OCI-LY3 (cell line): ENCODE results near the gene POU2AF1.

ENCODE experiments used
- H2AFZ ChIP-seq: fragments of 200-600, 300-600 bp; shearing (Covaris generic); 2 replicates; pipeline ENCODE4 v1.6.0; 2014; ENCODE audit warnings: antibody characterized with exemption, low read depth, low read length
- H3K27ac ChIP-seq: fragments of 200-600, 300-600 bp; sonication (generic); 2 replicates; pipeline ENCODE4 v1.5.1; 2014; ENCODE audit warnings: mild to moderate bottlenecking, low read length, moderate library complexity, mixed read lengths
- H3K27me3 ChIP-seq: fragments of 200-600, 300-600 bp; sonication (generic); 2 replicates; pipeline ENCODE4 v1.6.1; 2014; ENCODE audit warnings: low read depth, low read length, mixed read lengths
- H3K36me3 ChIP-seq: fragments of 200-600, 300-600 bp; sonication (generic); replicated peaks from 2 replicates; pipeline ENCODE3; 2014; ENCODE audit warnings: low read depth, low read length, mixed read lengths
- H3K4me1 ChIP-seq: fragments of 300-600, 200-600 bp; sonication (generic); 2 replicates; pipeline ENCODE4 v1.6.1; 2014; ENCODE audit warnings: low read length, mixed read lengths
- H3K4me2 ChIP-seq: fragments of 200-600, 300-600 bp; sonication (generic); 2 replicates; pipeline ENCODE4 v1.6.1; 2014; ENCODE audit warnings: low read length, mixed read lengths
- H3K4me3 ChIP-seq: fragments of 300-600, 200-600 bp; sonication (generic); 2 replicates; pipeline ENCODE4 v1.5.1; 2014; ENCODE audit warnings: antibody characterized with exemption, mild to moderate bottlenecking, low read length, moderate library complexity
- H3K79me2 ChIP-seq: fragments of 300-600, 200-600 bp; shearing (Covaris generic); 2 replicates; pipeline ENCODE4 v1.6.1; 2014; ENCODE audit warnings: mild to moderate bottlenecking, low read length, mixed read lengths
- H3K9ac ChIP-seq: fragments of 300-600, 200-600 bp; shearing (Covaris generic); 2 replicates; pipeline ENCODE4 v1.6.0; 2014; ENCODE audit warnings: mild to moderate bottlenecking, low read length, moderate library complexity
- H3K9me3 ChIP-seq: fragments of 200-600, 300-600 bp; shearing (Covaris generic); 2 replicates; pipeline ENCODE4 v1.6.1; 2014; ENCODE audit warnings: low read length, mixed read lengths; ENCODE audit not compliant: insufficient read depth
- H4K20me1 ChIP-seq: fragments of 200-600, 300-600 bp; sonication (generic); 2 replicates; pipeline ENCODE4 v1.6.1; 2016; ENCODE audit warnings: low read length, mixed read lengths; ENCODE audit not compliant: insufficient read depth
- EZH2phosphoT487 ChIP-seq: fragments of 200-600 bp; shearing (Covaris generic); IDR thresholded peaks from 2 replicates; pipeline ENCODE4 v1.6.1; 2018; ENCODE audit warnings: antibody characterized with exemption, mixed run types, low read depth
- TF ChIP-seq, protein P1 (sequence below): fragments of 200-600, 300-600 bp; sonication (generic); IDR thresholded peaks from 2 replicates; pipeline ENCODE4 v1.5.1; 2014; ENCODE audit warnings: antibody characterized with exemption, low read length, low read depth

Gene POU2AF1

DNA sequence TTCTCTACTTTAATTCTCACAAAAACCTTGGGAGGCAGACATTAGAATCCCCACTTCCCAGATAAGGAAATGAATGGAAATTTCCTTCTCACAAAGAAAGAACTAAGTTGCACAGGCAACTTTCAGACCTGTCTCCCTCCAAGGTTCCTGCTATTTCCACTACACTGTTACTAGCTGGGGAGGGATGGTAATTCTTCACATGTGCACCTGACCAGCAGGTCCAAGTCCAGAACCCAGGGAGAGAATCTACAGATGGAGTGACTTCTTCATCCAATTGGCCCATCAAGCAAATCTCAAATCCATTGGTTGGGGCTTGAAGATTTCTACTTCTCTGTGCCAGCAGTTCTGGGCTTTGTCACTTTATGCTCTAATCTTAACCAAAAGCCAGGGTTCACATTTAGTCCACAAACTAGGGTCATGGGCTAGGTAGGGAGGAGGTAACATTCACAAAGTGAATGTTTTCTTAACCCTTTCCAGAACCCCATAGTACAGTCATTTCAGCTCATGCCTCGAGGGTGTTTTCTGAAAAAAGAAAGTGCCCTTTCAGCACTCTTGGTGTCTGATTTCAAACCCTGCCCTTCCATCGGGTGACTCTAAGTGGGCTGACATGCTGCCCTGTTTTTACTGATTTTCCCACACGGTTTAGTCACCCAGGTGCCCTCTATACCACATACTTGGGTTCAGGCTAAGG, 2.7 kb downstream of the POU2AF1 start:
- no peak overlapping the region for H2AFZ ChIP-seq
- no peaks in the 10 kb centered on the region for H4K20me1 ChIP-seq
- H3K36me3 ChIP-seq: peaks cover 71% of the 10 kb centered on the region
- H3K9me3 ChIP-seq: no peaks in the 10 kb centered on the region
- H3K79me2 ChIP-seq: peaks cover 98% of the 10 kb centered on the region
- peak overlapping the region; percentile 96 for H3K9ac ChIP-seq
- no peaks in the 10 kb centered on the region for H3K27me3 ChIP-seq
- H3K4me3 ChIP-seq: peak overlapping the region; percentile 85
- peaks cover 83% of the 10 kb centered on the region for H3K4me1 ChIP-seq
- peak overlapping the region; percentile 99 for H3K27ac ChIP-seq
- no peak for TF ChIP-seq EZH2phosphoT487
- TF ChIP-seq, protein P1, sequence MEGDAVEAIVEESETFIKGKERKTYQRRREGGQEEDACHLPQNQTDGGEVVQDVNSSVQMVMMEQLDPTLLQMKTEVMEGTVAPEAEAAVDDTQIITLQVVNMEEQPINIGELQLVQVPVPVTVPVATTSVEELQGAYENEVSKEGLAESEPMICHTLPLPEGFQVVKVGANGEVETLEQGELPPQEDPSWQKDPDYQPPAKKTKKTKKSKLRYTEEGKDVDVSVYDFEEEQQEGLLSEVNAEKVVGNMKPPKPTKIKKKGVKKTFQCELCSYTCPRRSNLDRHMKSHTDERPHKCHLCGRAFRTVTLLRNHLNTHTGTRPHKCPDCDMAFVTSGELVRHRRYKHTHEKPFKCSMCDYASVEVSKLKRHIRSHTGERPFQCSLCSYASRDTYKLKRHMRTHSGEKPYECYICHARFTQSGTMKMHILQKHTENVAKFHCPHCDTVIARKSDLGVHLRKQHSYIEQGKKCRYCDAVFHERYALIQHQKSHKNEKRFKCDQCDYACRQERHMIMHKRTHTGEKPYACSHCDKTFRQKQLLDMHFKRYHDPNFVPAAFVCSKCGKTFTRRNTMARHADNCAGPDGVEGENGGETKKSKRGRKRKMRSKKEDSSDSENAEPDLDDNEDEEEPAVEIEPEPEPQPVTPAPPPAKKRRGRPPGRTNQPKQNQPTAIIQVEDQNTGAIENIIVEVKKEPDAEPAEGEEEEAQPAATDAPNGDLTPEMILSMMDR: no peak
- H3K4me2 ChIP-seq: peak overlapping the region; percentile 94

DNA sequence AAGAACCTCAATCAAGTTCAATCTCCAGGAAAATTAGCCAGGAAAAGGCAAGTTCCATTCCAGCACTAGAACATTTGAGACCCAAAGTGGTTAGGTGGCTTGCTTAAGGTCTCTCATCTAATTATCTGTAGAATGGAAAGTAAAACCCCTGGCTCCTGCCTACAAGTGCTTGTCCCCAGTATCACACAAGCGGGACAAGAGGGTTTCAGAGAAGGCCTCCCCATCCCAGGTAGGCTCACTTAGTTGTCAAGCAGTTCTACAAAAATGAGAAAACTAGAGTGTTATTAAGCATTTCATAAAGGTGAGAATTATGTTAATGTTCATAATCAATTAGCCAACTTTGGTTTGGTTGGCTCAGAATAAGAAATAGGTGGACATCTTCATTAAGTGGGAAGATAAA, 5.5 kb downstream of the POU2AF1 start:
- Histone ChIP-seq H3K9me3 (no peaks in the 10 kb centered on the region), H3K4me3 (peak overlapping the region; percentile 45), H3K9ac (peak overlapping the region; percentile 87), H3K79me2 (peaks cover 100% of the 10 kb centered on the region), H3K4me2 (peak overlapping the region; percentile 85), H3K4me1 (peaks cover 90% of the 10 kb centered on the region), H3K36me3 (peaks cover 98% of the 10 kb centered on the region), H3K27me3 (no peaks in the 10 kb centered on the region), H3K27ac (peak overlapping the region; percentile 99), H4K20me1 (no peaks in the 10 kb centered on the region), H2AFZ (no peak overlapping the region)
- TF ChIP-seq, protein P1: no peak
- TF ChIP-seq EZH2phosphoT487: no peak

DNA sequence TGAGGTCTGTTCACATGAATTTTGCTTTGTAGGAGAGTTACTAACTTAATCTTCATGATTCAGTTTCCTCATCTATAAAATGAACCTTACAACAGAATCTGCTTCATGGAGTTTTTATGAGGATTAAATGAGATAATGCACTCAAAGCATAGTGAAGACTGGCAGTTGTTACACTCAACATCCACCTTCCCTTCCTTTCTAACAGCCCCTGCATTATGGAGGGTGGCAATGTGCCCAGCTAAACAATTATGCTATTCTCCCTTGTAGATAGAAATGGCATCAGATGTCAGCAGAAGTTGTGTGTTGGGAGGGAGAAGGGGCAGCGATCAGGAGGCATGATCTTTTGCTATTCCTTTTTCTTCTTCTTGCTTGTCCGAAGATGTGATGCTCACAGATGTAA, 6.5 kb downstream of the POU2AF1 start:
- Histone ChIP-seq H3K4me3 (peak overlapping the region; percentile 45), H3K79me2 (peaks cover 100% of the 10 kb centered on the region), H3K36me3 (peaks cover 94% of the 10 kb centered on the region), H3K9ac (peak overlapping the region; percentile 87), H4K20me1 (no peaks in the 10 kb centered on the region), H3K9me3 (no peaks in the 10 kb centered on the region), H2AFZ (no peak overlapping the region), H3K27ac (peak overlapping the region; percentile 99), H3K4me2 (peak overlapping the region; percentile 85), H3K4me1 (peaks cover 98% of the 10 kb centered on the region), H3K27me3 (no peaks in the 10 kb centered on the region)
- TF ChIP-seq, protein P1: no peak
- no peak for TF ChIP-seq EZH2phosphoT487

DNA sequence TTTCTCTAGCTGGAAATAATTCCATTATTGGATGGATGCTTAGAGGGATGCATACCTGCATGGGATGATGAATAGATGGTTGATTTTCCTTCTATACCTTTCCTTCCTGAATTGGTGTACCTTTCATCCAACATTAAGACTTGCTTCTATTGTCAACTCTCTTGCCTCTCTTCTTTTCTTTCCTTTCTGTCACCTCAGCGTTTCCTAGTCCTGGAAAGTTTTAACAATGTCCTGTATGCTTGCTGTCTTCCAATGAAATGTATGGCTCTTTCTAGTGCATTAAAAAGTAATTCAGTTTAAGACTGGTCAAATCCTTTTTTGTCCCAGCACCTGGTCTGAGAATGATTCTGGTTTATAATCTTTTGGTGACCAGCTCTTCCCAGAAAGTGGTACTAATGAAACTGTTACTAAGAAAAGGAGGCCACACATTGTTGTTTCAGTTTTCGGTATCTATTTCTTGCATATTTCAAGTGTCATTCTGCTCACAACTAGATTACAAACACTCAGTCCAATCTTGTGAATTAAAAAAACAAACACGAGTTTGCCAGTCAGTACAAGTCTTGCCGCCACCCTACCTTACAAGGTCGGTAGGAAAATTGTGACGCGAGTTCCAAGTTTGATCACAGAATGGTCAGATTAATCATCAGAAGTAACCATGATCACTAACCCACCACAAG, 8.0 kb downstream of the POU2AF1 start:
- Histone ChIP-seq H3K4me1 (peaks cover 98% of the 10 kb centered on the region), H4K20me1 (no peaks in the 10 kb centered on the region), H3K27ac (peak overlapping the region; percentile 99), H3K9ac (peak overlapping the region; percentile 87), H3K9me3 (no peaks in the 10 kb centered on the region), H3K4me3 (peak overlapping the region; percentile 45), H2AFZ (no peak overlapping the region), H3K36me3 (peaks cover 94% of the 10 kb centered on the region), H3K27me3 (no peaks in the 10 kb centered on the region), H3K79me2 (peaks cover 100% of the 10 kb centered on the region), H3K4me2 (peak overlapping the region; percentile 85)
- TF ChIP-seq, protein P1: no peak
- TF ChIP-seq EZH2phosphoT487: no peak
